Transverse colon (tissue), 4 donors: ENCODE measurements around the gene AP3S1.

Experiments used
- EP300 ChIP-seq: sonication (generic); formaldehyde crosslinking; IDR thresholded peaks from one replicate; pipeline ENCODE4 v1.6.1; 2017; ENCODE audit warnings: antibody characterized with exemption, low read depth
- POLR2AphosphoS5 ChIP-seq, 3 donors: sonication (generic); formaldehyde crosslinking; IDR thresholded peaks; one replicate each; pipeline ENCODE4 v1.6.1; 2016; ENCODE audit warnings: antibody characterized with exemption in 3 of 3
- TF ChIP-seq, protein P1 (sequence below), 5 experiments: fragments of 200-600 bp in 3 of 5; fragments of 450-650 bp in 2 of 5; sonication (generic) in 3 of 5; IDR thresholded peaks; 1 replicate in 2 of 5; 2 replicates in 3 of 5; pipeline ENCODE4 v1.5.1; 2016 to 2017; ENCODE audit warnings: antibody characterized with exemption in 5 of 5, inconsistent platforms in 3 of 5, mild to moderate bottlenecking in 2 of 5, moderate library complexity in 1 of 5

DNA sequence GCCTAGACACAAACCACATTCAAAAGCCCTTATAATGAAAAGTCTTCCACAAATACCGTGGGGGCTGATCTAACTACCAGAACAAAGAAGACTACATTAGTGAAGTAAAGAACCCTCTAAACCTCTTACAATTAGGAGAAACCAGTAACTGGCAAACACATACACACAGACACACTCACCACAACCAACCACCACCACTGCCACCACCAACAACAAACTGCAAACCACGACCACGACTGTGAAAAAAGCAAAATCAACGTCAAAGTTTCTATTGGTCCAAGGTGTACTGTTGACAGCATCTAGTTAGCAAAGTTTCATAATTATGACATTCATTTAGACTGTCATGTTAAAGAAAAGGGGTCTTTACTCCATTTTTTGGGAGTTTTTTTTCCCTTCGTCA lies 28.0 kb upstream of the AP3S1 start:
- no peak for TF ChIP-seq POLR2AphosphoS5 (IDR thresholded peaks at IDR 0.05)
- TF ChIP-seq, protein P1, sequence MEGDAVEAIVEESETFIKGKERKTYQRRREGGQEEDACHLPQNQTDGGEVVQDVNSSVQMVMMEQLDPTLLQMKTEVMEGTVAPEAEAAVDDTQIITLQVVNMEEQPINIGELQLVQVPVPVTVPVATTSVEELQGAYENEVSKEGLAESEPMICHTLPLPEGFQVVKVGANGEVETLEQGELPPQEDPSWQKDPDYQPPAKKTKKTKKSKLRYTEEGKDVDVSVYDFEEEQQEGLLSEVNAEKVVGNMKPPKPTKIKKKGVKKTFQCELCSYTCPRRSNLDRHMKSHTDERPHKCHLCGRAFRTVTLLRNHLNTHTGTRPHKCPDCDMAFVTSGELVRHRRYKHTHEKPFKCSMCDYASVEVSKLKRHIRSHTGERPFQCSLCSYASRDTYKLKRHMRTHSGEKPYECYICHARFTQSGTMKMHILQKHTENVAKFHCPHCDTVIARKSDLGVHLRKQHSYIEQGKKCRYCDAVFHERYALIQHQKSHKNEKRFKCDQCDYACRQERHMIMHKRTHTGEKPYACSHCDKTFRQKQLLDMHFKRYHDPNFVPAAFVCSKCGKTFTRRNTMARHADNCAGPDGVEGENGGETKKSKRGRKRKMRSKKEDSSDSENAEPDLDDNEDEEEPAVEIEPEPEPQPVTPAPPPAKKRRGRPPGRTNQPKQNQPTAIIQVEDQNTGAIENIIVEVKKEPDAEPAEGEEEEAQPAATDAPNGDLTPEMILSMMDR (IDR thresholded peaks at IDR 0.05): no peak
- no peak for TF ChIP-seq EP300
